Ascending aorta (tissue), 2 donors: Measurements from ENCODE around the gene YTHDF2. TPM values are rescaled to one million over a fixed set of nuclear protein-coding genes. Genes with fewer than 3 reads are reported as not detected.

Experiments used
- DNase-seq, 2 donors: peaks; one replicate each; pipeline ENCODE4 v3.0.0-alpha.2; 2019; ENCODE audit warnings: low spot score in 2 of 2
- H3K27ac ChIP-seq, 2 donors: fragments of 200-600 bp; sonication (generic); one replicate each; pipeline ENCODE4 v1.5.1; 2016 to 2017; ENCODE audit warnings: mild to moderate bottlenecking in 1 of 2
- H3K27me3 ChIP-seq: fragments of 200-600 bp; sonication (generic); one replicate; pipeline ENCODE4 v1.5.1; 2017
- H3K36me3 ChIP-seq, 2 donors: fragments of 200-600 bp; sonication (generic); one replicate each; pipeline ENCODE4 v1.5.1; 2016
- H3K4me1 ChIP-seq, 2 donors: fragments of 200-600 bp; sonication (generic); one replicate each; pipeline ENCODE4 v1.5.1; 2016 to 2017; ENCODE audit warnings: mild to moderate bottlenecking in 1 of 2
- H3K4me3 ChIP-seq, 2 donors: fragments of 200-600 bp; sonication (generic); one replicate each; pipeline ENCODE4 v1.5.1; 2016 to 2017; ENCODE audit warnings: mild to moderate bottlenecking in 1 of 2
- H3K9me3 ChIP-seq, 2 donors: fragments of 200-600 bp; sonication (generic); one replicate each; pipeline ENCODE4 v1.5.1; 2016
- intact Hi-C: fragments of 100-400 bp; cut with DNase I; formaldehyde crosslinking; loops from one replicate; pipeline ENCODE4 v1.15.1; 2023
- total RNA-seq: library from RNA; depleted of rRNA; stranded (reverse); fragments of >200 nt; gene quantifications from one replicate; pipeline ENCODE4 v1.1.0, GENCODE V29; 2016
- TF ChIP-seq, protein P1 (sequence below), 3 experiments: fragments of 200-600 bp in 2 of 3; fragments of 450-650 bp in 1 of 3; sonication (generic) in 2 of 3; IDR thresholded peaks; one replicate each; pipeline ENCODE4 v1.5.1; 2016 to 2019; ENCODE audit warnings: antibody characterized with exemption in 3 of 3, mild to moderate bottlenecking in 1 of 3, moderate library complexity in 1 of 3

Gene YTHDF2
- total RNA-seq, 1 donor from 2014 or later, result 50.6 TPM

- no peaks in the 10 kb centered on the region for H3K27me3 ChIP-seq
- intact Hi-C loops, result no loop called here
Measured at GRCh38 chr1:28812669-28813468, 76.1 kb downstream of the YTHDF2 start.

DNA sequence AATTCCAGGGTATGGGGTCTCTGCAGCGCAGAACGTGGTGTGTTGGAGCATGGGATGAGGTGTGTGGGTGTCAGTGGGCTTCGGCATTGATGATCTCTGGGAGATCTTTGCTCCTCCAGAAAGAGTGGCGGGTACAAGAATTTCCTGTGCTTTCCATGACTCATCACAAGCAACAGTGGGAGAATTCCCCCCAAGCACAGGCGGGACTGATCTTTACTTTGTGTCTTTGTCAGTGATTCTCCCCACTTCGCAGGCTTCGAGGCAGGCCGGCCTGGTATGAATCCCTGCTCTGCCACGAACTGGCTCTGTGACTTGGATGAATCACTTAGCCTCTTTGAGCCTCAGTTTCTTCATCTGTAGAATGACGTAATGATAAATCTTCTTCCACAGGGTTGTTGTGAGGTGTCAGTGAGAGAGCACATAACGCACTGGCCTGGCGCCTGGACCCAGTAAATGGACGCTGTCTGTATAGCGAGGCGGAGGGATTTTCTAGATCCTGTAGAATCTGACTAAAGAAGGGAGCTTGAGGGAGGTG is 77.3 kb downstream of the YTHDF2 start:
- Histone ChIP-seq H3K27me3 (no peaks in the 10 kb centered on the region), H3K4me1 (no peaks in the 10 kb centered on the region), H3K27ac (no peak overlapping the region), H3K36me3 (no peaks in the 10 kb centered on the region), H3K9me3 (no peaks in the 10 kb centered on the region), H3K4me3 (no peak overlapping the region)
- no peak for DNase-seq
- intact Hi-C loops, result no loop called here
- TF ChIP-seq, protein P1, sequence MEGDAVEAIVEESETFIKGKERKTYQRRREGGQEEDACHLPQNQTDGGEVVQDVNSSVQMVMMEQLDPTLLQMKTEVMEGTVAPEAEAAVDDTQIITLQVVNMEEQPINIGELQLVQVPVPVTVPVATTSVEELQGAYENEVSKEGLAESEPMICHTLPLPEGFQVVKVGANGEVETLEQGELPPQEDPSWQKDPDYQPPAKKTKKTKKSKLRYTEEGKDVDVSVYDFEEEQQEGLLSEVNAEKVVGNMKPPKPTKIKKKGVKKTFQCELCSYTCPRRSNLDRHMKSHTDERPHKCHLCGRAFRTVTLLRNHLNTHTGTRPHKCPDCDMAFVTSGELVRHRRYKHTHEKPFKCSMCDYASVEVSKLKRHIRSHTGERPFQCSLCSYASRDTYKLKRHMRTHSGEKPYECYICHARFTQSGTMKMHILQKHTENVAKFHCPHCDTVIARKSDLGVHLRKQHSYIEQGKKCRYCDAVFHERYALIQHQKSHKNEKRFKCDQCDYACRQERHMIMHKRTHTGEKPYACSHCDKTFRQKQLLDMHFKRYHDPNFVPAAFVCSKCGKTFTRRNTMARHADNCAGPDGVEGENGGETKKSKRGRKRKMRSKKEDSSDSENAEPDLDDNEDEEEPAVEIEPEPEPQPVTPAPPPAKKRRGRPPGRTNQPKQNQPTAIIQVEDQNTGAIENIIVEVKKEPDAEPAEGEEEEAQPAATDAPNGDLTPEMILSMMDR (IDR thresholded peaks at IDR 0.05), result no peak

More at GRCh38 chr1:28812669-28813468, 76.1 kb downstream of the YTHDF2 start:
- Histone ChIP-seq H3K4me3 (no peak overlapping the region), H3K36me3 (no peaks in the 10 kb centered on the region), H3K9me3 (no peaks in the 10 kb centered on the region), H3K27ac (no peak overlapping the region), H3K4me1 (no peaks in the 10 kb centered on the region)
- TF ChIP-seq, protein P1 (IDR thresholded peaks at IDR 0.05), result no peak
- no peak for DNase-seq

DNA sequence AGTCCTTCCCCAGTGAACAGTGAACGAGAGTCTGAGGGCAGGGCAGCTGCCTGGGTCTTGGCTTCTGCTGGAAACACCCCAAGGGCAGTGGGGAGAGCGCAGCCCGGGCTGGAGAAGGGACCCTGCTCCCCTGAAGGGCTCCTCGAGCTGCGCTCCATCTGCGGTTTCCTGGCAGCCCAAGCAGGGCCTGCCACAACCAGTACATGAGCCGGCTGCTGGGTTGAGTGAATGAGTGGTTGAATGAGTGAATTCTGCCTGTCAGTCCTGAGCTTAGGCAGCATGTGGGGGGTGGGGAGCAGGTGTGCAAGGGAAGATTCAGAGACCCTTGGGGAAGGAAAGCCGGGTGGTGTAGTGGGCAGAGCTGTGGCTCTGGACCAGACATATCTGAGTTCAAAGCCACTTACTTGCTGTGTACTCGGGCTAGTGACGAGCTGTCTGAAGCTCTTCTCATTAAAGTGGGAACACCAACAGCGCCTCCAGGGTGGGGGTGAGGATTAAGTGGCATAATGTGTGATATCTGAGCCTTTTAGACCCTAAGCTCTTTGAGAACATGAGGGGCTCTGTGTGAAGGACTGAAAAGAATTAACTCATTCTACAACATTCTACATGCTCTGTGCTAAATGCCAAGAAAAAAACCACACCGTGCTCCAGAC is 78.9 kb downstream of the YTHDF2 start:
- Histone ChIP-seq H3K27ac (no peak overlapping the region), H3K4me3 (no peak overlapping the region), H3K36me3 (no peaks in the 10 kb centered on the region), H3K27me3 (no peaks in the 10 kb centered on the region), H3K4me1 (no peaks in the 10 kb centered on the region), H3K9me3 (no peaks in the 10 kb centered on the region)
- intact Hi-C loops, result no loop called here
- DNase-seq, result no peak
- TF ChIP-seq, protein P1 (IDR thresholded peaks at IDR 0.05), result no peak

DNA sequence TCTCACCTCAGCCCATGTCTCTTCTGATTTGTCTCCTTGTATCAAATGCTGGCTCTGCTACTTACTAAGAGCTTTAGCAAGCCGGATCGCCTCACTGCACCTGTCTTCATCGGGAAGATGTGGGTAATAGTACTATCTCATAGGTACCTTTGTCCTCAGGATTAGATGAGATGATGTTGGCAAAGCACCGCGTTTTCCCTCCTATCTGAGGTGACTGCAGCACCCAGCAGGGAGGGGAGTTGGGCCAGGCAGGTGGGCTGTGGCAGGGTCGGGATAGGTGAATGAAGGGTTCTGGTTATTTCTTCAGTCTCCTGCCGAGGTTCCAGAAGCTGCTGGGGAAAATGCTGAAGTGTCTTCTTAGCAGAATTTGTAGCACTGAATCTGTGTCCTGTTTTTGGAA is 80.4 kb downstream of the YTHDF2 start:
- Histone ChIP-seq H3K27me3 (no peaks in the 10 kb centered on the region), H3K27ac (no peak overlapping the region), H3K9me3 (no peaks in the 10 kb centered on the region), H3K4me1 (no peaks in the 10 kb centered on the region), H3K4me3 (no peak overlapping the region), H3K36me3 (no peaks in the 10 kb centered on the region)
- no peak for DNase-seq
- intact Hi-C loops, result no loop called here
- TF ChIP-seq, protein P1 (IDR thresholded peaks at IDR 0.05), result no peak

- Histone ChIP-seq H3K9me3 (no peaks in the 10 kb centered on the region), H3K27me3 (no peaks in the 10 kb centered on the region), H3K4me3 (no peak overlapping the region), H3K36me3 (no peaks in the 10 kb centered on the region), H3K4me1 (no peaks in the 10 kb centered on the region), H3K27ac (no peak overlapping the region)
- TF ChIP-seq, protein P1 (IDR thresholded peaks at IDR 0.05), result no peak
- no peak for DNase-seq
- intact Hi-C loops, result no loop called here
Measured at GRCh38 chr1:28819020-28819419, 82.3 kb downstream of the YTHDF2 start.

Other genes starting within 250 kb of the YTHDF2 start
- 70.5 TPM for gene RCC1, start 230.9 kb upstream of the YTHDF2 start, total RNA-seq
- gene TRNAU1AP, start 183.9 kb upstream of the YTHDF2 start, total RNA-seq, result 11.0 TPM
- not detected for gene RAB42, start 144.7 kb upstream of the YTHDF2 start, total RNA-seq
- gene TAF12, start 93.9 kb upstream of the YTHDF2 start, total RNA-seq, result 32.2 TPM
- gene RNU11, start 88.3 kb upstream of the YTHDF2 start, total RNA-seq, result not detected
- 5.2 TPM for gene GMEB1, start 68.2 kb upstream of the YTHDF2 start, total RNA-seq
- not detected for gene OPRD1, start 75.2 kb downstream of the YTHDF2 start, total RNA-seq
- gene EPB41, start 177.6 kb downstream of the YTHDF2 start, total RNA-seq, result 47.6 TPM